Thyroid gland (tissue), 4 donors: ENCODE measurements around the gene PRRT4.

Source experiments
- CTCF ChIP-seq, 6 experiments: fragments of 200-600 bp in 3 of 6; fragments of 450-650 bp in 3 of 6; sonication (generic) in 3 of 6; IDR thresholded peaks; one replicate each; pipeline ENCODE4 v1.5.1; 2016 to 2019; ENCODE audit warnings: antibody characterized with exemption in 6 of 6, mild to moderate bottlenecking in 2 of 6, inconsistent platforms in 1 of 6, moderate library complexity in 1 of 6
- POLR2A ChIP-seq, 2 donors: fragments of 450-650 bp; IDR thresholded peaks; one replicate each; pipeline ENCODE4 v1.6.1; 2017; ENCODE audit warnings: antibody characterized with exemption in 2 of 2, mild to moderate bottlenecking in 2 of 2, moderate library complexity in 1 of 2

GRCh38 chr7:128394904-128395496 lies 33.5 kb upstream of the PRRT4 start:
- TF ChIP-seq POLR2A (IDR thresholded peaks at IDR 0.05) = no peak
- no peak for TF ChIP-seq CTCF (IDR thresholded peaks at IDR 0.05)
